HG03520 (cell line): ENCODE results near the gene ANAPC2.

Source experiments
- ATAC-seq: cut with Tn5 transposase; IDR thresholded peaks from one replicate; pipeline ENCODE4 v1.9.1; 2021; ENCODE audit warnings: mild to moderate bottlenecking, moderate library complexity; ENCODE audit not compliant: unreplicated experiment

ANAPC2 gene

GRCh38 chr9:137130176-137130755 is 58.1 kb downstream of the ANAPC2 start:
- peak; percentile 22 for ATAC-seq

- peak; percentile 81 for ATAC-seq
Measured at GRCh38 chr9:137129456-137130175, 58.7 kb downstream of the ANAPC2 start.

GRCh38 chr9:137128862-137129455 is 59.4 kb downstream of the ANAPC2 start:
- ATAC-seq, result no peak

GRCh38 chr9:137128158-137128861 is 60.0 kb downstream of the ANAPC2 start:
- ATAC-seq, result no peak

GRCh38 chr9:137127301-137128157 is 60.8 kb downstream of the ANAPC2 start:
- no peak for ATAC-seq

GRCh38 chr9:137126786-137127185 is 61.6 kb downstream of the ANAPC2 start:
- ATAC-seq, result no peak
